Measurements from ENCODE around the gene CPLX1. TPM values are rescaled to one million over a fixed set of nuclear protein-coding genes. Genes with fewer than 3 reads are reported as not detected.
A peak's percentile ranks its signal among the peaks of the same experiment; 100 is the strongest.

Gene CPLX1
- total RNA-seq: 1 to 10 TPM in 1 of 2 donors, under 1 TPM in 1; 0.85 to 1.2 TPM

DNA sequence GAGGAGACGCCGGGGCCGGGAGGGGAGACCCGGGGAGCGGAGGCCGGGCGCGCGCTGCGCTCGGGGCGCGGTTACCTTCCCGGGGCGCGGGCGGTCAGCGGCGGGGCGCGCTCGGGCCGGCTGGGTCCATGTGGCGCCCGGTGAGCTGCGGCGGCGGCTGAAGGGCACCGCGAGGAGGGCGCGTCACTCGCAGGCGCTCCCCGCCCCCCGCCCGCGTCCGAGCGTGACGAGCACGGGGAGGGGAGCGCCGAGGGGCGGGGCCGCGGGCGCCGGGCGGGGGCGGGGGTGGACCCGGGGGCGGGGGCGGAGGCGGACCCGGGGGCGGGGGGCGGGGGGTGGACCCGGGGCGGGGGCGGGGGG, at the start of gene CPLX1:
Gene CPLX1 (minus strand): TSS at position 159 of the 360 bp plus-strand sequence. CDS start 1,607 bp downstream, outside the sequence.
- Histone ChIP-seq H3K4me3 (peak within 1 kb of the TSS; percentile 57), H3K9me3 (no peaks in the 10 kb centered on the region), H3K27me3 (replicated peaks; ENCODE audit: insufficient read depth) (no peaks in the 10 kb centered on the region), H3K4me1 (ENCODE audit: control insufficient read depth in 1 of 2, low read depth in 2 of 2) (peaks cover 10 to 15% of the 10 kb centered on the region in 2 donors), H3K36me3 (no peaks in the 10 kb centered on the region), H3K27ac (peak within 1 kb of the TSS in 1 of 2 donors; percentile 53)
- ATAC-seq (ENCODE audit: insufficient number of reproducible peaks, low FRiP score, low read depth) (no peak), DNase-seq (ENCODE audit: low spot score) (no peak)
- TF ChIP-seq CTCF (IDR thresholded peaks at IDR 0.05): no peak

DNA sequence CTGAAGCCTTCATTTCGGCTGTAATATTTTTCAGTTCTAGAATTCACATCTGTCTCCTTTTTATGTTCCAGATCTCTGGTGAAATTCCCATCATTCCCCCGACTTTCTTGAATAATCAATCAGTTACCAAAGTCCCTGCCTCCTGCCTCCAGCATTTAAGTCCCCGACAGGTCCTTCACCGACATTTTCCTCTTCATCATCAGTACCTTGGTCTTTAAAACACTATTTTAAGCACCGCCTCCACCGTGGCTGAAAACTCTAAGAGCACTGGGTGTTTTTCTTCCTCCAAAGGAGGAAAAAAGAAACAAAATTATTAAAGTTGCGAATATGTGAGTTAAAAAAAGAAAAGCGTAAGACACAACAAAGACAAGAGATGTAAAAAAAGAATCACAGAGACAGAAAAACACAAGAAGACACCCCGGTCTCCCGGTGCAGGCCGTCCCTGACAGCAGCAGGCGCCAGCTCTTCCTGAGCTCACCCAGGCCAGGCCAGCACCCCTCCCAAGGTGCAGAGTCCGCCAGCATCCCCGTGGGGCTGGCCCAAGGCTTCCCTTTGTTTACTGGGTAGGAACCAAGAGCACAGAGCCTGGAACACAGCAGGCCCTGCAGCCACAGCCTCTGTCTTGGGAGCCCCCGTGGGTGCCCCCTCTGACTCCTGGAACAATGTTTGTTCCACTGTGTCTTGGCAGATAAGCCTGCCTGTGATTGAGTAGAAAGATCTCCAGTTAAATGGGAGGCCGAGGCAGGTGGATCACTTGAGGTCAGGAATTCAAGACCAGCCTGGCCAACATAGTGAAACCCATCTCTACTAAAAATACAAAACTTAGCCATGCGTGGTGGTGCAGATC, 49.3 kb upstream of the CPLX1 start:
- no peaks in the 10 kb centered on the region for H3K4me1 ChIP-seq (ENCODE audit: control insufficient read depth in 1 of 2, low read depth in 2 of 2)
- no peaks in the 10 kb centered on the region for H3K27me3 ChIP-seq (replicated peaks; ENCODE audit: insufficient read depth)
- peaks cover 44% of the 10 kb centered on the region for H3K36me3 ChIP-seq
- DNase-seq (ENCODE audit: low spot score): no peak
- no peak overlapping the region for H3K27ac ChIP-seq
- H3K4me3 ChIP-seq: no peak overlapping the region
- TF ChIP-seq CTCF (IDR thresholded peaks at IDR 0.05): no peak
- no peak for ATAC-seq (ENCODE audit: insufficient number of reproducible peaks, low FRiP score, low read depth)
- H3K9me3 ChIP-seq: no peaks in the 10 kb centered on the region

DNA sequence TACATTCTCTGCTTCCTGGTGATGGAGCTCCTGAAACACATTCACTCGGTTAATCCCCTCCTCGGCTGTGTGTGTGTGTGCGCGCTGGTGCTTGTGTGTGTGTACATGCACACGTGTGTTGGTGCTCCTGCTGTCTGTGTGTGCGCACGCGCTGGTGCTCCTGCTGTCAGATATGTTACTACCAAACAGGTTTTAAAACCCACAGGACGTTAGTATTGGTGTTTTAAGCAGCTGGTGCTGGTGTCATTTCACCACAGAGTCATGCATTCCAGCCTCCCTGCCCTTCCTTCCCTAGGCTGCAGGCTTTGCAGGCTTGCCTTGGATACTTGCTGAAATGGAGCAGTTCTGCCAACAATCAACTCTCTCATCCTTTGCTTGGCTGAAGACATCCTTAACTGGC, 48.1 kb upstream of the CPLX1 start:
- no peaks in the 10 kb centered on the region for H3K9me3 ChIP-seq
- H3K4me3 ChIP-seq: no peak overlapping the region
- TF ChIP-seq CTCF (IDR thresholded peaks at IDR 0.05): no peak
- ATAC-seq (ENCODE audit: insufficient number of reproducible peaks, low FRiP score, low read depth) (no peak), DNase-seq (ENCODE audit: low spot score) (no peak)
- H3K27me3 ChIP-seq (replicated peaks; ENCODE audit: insufficient read depth): no peaks in the 10 kb centered on the region
- peaks cover 44% of the 10 kb centered on the region for H3K36me3 ChIP-seq
- no peak overlapping the region for H3K27ac ChIP-seq
- no peaks in the 10 kb centered on the region for H3K4me1 ChIP-seq (ENCODE audit: control insufficient read depth in 1 of 2, low read depth in 2 of 2)

DNA sequence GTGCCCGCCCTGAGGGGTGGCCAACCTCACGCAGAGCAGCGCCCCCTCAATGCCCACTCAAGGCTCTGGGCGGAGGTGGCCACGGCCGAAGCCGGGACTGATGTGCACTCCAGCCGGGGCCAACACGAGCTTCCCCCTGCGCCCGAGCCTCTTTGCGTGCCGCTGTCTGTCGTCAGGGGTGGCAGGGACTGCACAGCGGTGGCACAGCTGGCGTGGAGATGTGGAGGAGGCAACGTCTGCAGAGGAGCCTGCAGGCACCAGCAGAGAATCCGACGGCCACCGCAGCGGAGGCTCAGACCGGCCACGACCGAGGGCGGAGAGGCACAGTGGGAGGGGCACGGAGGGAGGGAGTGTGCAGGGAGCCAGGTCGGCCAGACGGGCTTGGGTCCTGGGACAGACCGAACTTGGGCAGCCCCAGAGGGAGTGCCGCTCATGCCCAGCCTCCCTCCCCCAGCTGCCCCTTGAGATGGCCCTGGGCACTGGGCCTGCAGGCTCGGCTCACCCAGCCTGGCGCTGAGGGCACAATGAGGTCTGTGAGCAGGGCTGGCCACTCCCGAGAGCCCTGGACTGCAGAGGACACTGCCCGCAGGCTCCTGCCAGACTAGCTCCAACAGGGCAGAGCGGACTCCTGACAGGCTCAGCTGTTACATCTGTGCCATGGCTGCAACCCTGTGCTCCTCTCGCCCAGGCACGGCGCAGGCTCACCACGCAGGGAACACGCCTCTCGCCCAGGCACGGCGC, 46.5 kb upstream of the CPLX1 start:
- DNase-seq (ENCODE audit: low spot score): no peak
- Histone ChIP-seq H3K27me3 (replicated peaks; ENCODE audit: insufficient read depth) (no peaks in the 10 kb centered on the region), H3K36me3 (peaks cover 55% of the 10 kb centered on the region), H3K4me3 (no peak overlapping the region), H3K27ac (no peak overlapping the region), H3K9me3 (no peaks in the 10 kb centered on the region), H3K4me1 (ENCODE audit: control insufficient read depth in 1 of 2, low read depth in 2 of 2) (no peaks in the 10 kb centered on the region)
- no peak for ATAC-seq (ENCODE audit: insufficient number of reproducible peaks, low FRiP score, low read depth)
- no peak for TF ChIP-seq CTCF (IDR thresholded peaks at IDR 0.05)

- ATAC-seq (ENCODE audit: insufficient number of reproducible peaks, low FRiP score, low read depth) (no peak), DNase-seq (ENCODE audit: low spot score) (no peak)
- Histone ChIP-seq H3K9me3 (no peaks in the 10 kb centered on the region), H3K27ac (no peak overlapping the region), H3K4me1 (ENCODE audit: control insufficient read depth in 1 of 2, low read depth in 2 of 2) (no peaks in the 10 kb centered on the region), H3K36me3 (peaks cover 58% of the 10 kb centered on the region), H3K27me3 (replicated peaks; ENCODE audit: insufficient read depth) (no peaks in the 10 kb centered on the region), H3K4me3 (no peak overlapping the region)
- no peak for TF ChIP-seq CTCF (IDR thresholded peaks at IDR 0.05)
Measured at GRCh38 chr4:871484-871883, 45.6 kb upstream of the CPLX1 start.
